Esophagus (tissue), 2 donors: ENCODE measurements around the gene OAS2. TPM values are rescaled to one million over a fixed set of nuclear protein-coding genes. Genes with fewer than 3 reads are reported as not detected.

Experiments
- H3K27ac ChIP-seq, 2 donors: one replicate each; pipeline ENCODE4 v1.5.1; 2013; ENCODE audit warnings: low read depth in 2 of 2, mild to moderate bottlenecking in 2 of 2, inconsistent platforms in 1 of 2, low read length in 1 of 2, moderate library complexity in 1 of 2
- H3K27me3 ChIP-seq, 2 donors: one replicate each; pipeline ENCODE4 v1.6.1; 2013; ENCODE audit warnings: low read length in 2 of 2, control low read depth in 1 of 2, mild to moderate bottlenecking in 1 of 2; ENCODE audit not compliant: insufficient read depth in 2 of 2, control insufficient read depth in 1 of 2
- H3K36me3 ChIP-seq, 2 donors: one replicate each; pipeline ENCODE4 v1.6.1; 2013; ENCODE audit warnings: low read length in 1 of 2; ENCODE audit not compliant: control insufficient read depth in 2 of 2, insufficient read depth in 2 of 2
- H3K4me1 ChIP-seq, 2 donors: one replicate each; pipeline ENCODE4 v1.6.1; 2013; ENCODE audit warnings: low read length in 1 of 2; ENCODE audit not compliant: control insufficient read depth in 2 of 2, insufficient read depth in 2 of 2
- H3K4me3 ChIP-seq, 2 donors: one replicate each; pipeline ENCODE4 v1.5.1; 2013; ENCODE audit warnings: low read length in 2 of 2, mild to moderate bottlenecking in 2 of 2, low read depth in 1 of 2, moderate library complexity in 1 of 2
- H3K9me3 ChIP-seq, 2 donors: one replicate each; pipeline ENCODE4 v1.6.1; 2013; ENCODE audit warnings: mild to moderate bottlenecking in 2 of 2, low read depth in 1 of 2, low read length in 1 of 2, moderate library complexity in 1 of 2; ENCODE audit not compliant: control insufficient read depth in 2 of 2, insufficient read depth in 1 of 2
- WGBS, 2 donors: extraction: QIAGEN DNeasy Blood & Tissue Kit; methylation state at CpG; one replicate each; pipeline ENCODE4 v1.1.7; 2013; 5-methylcytosine and 5-hydroxymethylcytosine counted together
- polyA plus RNA-seq, 2 donors: library from polyadenylated mRNA; stranded (reverse); fragments of 200-250 nt; gene quantifications; one replicate each; pipeline ENCODE4 v1.2.3, GENCODE V29; 2013
- donor health status: healthy with polysubstance abuse.
- donor health status: Bipolar disorder and iron deficiency.

OAS2 gene
- polyA plus RNA-seq, 2 donors, result 6.6 to 10.8 TPM

- Histone ChIP-seq H3K36me3 (peaks cover 0 to 5% of the 10 kb centered on the region in 2 donors), H3K4me3 (peak within 1 kb of the TSS; percentile 82 to 86), H3K9me3 (no peaks in the 10 kb centered on the region), H3K4me1 (peaks cover 4 to 8% of the 10 kb centered on the region in 2 donors), H3K27me3 (no peaks in the 10 kb centered on the region), H3K27ac (peak within 1 kb of the TSS; percentile 97)
- WGBS, 2 donors, result 6 to 7% methylated on average over 50 of the region's 50 CpGs
These were observed 40.3 kb upstream of the OAS2 start, which contains the start of gene OAS3 for GRCh38 chr12:112937741-112938719. Gene OAS3, plus strand, starts transcription at chr12:112938474. Its CDS starts 57 bp downstream, at chr12:112938531.

DNA sequence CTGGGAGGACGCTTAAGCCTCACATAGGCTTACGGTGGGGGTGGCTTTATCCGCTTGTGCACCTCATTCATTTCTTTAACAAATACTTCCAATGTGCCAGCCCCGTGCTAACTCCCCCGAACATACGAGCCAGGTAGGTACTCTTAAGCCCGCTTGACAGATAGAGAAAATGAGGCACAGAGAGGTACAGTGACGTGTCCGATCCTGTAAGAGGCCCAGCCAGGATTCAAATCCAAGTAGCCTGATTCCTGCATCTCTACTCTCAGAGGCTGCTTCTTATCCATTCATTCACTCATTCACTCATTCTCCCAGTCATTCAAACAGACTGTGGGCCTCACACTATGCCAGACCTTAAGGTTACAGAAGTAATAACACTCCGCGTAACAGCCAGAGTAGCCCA, 39.6 kb upstream of the OAS2 start:
- peak overlapping the region; percentile 82 to 86 for H3K4me3 ChIP-seq
- peaks cover 0 to 5% of the 10 kb centered on the region in 2 donors for H3K36me3 ChIP-seq
- WGBS, 2 donors, result 13 to 15% methylated on average over 11 of the region's 11 CpGs
- peak overlapping the region; percentile 97 for H3K27ac ChIP-seq
- H3K27me3 ChIP-seq, result no peaks in the 10 kb centered on the region
- H3K4me1 ChIP-seq, result peaks cover 4 to 8% of the 10 kb centered on the region in 2 donors
- H3K9me3 ChIP-seq, result no peaks in the 10 kb centered on the region

- H3K27me3 ChIP-seq, result no peaks in the 10 kb centered on the region
- WGBS, 2 donors, result 35% methylated on average over 7 of the region's 7 CpGs
- no peaks in the 10 kb centered on the region for H3K9me3 ChIP-seq
- H3K4me1 ChIP-seq, result peaks cover 4 to 8% of the 10 kb centered on the region in 2 donors
- H3K27ac ChIP-seq, result no peak overlapping the region
- peak overlapping the region; percentile 18 to 22 for H3K4me3 ChIP-seq
- H3K36me3 ChIP-seq, result peaks cover 0 to 8% of the 10 kb centered on the region in 2 donors
These were observed 38.4 kb upstream of the OAS2 start for GRCh38 chr12:112939761-112940381.

DNA sequence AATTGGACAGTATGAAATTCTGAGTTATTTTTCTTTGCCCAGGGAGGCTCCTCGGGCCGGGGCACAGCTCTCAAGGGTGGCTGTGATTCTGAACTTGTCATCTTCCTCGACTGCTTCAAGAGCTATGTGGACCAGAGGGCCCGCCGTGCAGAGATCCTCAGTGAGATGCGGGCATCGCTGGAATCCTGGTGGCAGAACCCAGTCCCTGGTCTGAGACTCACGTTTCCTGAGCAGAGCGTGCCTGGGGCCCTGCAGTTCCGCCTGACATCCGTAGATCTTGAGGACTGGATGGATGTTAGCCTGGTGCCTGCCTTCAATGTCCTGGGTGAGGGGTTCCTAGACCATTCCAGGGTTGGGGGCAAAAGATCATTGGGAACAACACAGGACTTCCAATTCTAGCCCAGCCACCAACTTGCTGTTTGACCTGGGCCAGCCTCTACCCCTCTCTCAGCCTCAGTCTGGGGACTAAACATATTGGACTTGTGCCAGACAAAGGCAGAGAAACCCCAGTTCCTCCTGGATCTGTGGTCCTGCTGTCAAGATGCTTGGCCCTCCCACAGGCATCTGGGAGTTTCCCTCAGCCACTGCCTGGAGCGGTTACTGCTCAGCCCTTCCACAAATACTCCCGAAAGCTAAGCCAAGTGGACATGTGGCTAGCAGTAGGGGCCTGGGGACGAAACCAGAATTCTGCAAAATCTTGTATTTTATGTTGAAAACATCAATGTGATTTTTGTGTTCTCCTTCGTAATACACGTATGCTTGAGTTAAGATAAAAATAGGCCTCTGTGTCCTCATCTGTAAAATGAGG, 36.6 kb upstream of the OAS2 start:
- no peaks in the 10 kb centered on the region for H3K9me3 ChIP-seq
- peaks cover 0 to 11% of the 10 kb centered on the region in 2 donors for H3K36me3 ChIP-seq
- H3K4me1 ChIP-seq, result peaks cover 4 to 8% of the 10 kb centered on the region in 2 donors
- H3K27ac ChIP-seq, result no peak overlapping the region
- no peak overlapping the region for H3K4me3 ChIP-seq
- H3K27me3 ChIP-seq, result no peaks in the 10 kb centered on the region
- 92 to 93% methylated on average over 16 of the region's 16 CpGs for WGBS, 2 donors

DNA sequence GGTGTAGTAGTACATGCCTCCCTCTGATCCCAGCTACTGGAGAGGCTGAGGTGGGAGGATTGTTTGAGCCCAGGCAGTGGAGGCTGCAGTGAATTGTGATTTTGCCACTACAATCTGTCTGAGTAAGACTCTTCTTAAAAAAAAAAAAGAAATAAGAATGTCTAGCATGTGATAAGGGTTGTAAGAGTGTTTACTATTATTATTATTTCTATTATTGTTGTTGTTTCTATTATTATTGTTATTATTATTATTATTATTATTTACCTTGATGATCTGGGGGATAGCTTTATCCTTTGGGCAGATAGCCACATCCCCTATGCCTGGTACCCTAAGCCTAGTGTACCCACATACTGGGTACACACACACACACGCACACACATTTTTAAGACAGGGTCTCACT, 35.7 kb upstream of the OAS2 start:
- Histone ChIP-seq H3K4me1 (peaks cover 4 to 8% of the 10 kb centered on the region in 2 donors), H3K27ac (no peak overlapping the region), H3K9me3 (no peaks in the 10 kb centered on the region), H3K4me3 (no peak overlapping the region), H3K36me3 (peaks cover 0 to 12% of the 10 kb centered on the region in 2 donors), H3K27me3 (no peaks in the 10 kb centered on the region)
- 96 to 97% methylated on average over 1 of the region's 1 CpG for WGBS, 2 donors

GRCh38 chr12:112944024-112944690, 34.2 kb upstream of the OAS2 start:
- 94 to 96% methylated on average over 15 of the region's 15 CpGs for WGBS, 2 donors
- Histone ChIP-seq H3K36me3 (peaks cover 5 to 24% of the 10 kb centered on the region in 2 donors), H3K27ac (no peak overlapping the region), H3K27me3 (no peaks in the 10 kb centered on the region), H3K9me3 (no peaks in the 10 kb centered on the region), H3K4me1 (peaks cover 2 to 8% of the 10 kb centered on the region in 2 donors), H3K4me3 (no peak overlapping the region)

DNA sequence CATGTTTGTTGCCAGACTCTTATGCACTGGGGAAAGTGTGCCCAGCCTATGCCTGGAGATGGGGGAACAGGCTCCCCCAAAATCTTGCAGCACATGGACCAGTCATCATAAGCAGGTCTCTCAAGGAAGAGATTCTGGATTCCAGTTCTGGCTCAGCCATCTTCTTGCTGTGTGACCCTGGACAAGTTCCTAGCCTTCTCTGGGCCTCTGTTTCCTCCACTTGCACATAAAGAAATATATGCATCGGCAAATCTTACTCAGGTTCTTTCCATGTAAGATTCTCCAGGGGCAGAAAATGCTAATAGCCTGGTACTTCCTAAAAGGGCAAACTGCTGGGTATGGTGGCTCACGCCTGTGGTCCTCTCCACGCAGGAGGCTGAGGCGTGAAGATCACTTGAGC, 32.8 kb upstream of the OAS2 start:
- H3K9me3 ChIP-seq, result no peaks in the 10 kb centered on the region
- no peaks in the 10 kb centered on the region for H3K4me1 ChIP-seq
- H3K27ac ChIP-seq, result no peak overlapping the region
- WGBS, 2 donors, result 97% methylated on average over 4 of the region's 4 CpGs
- H3K4me3 ChIP-seq, result no peak overlapping the region
- peaks cover 5 to 28% of the 10 kb centered on the region in 2 donors for H3K36me3 ChIP-seq
- H3K27me3 ChIP-seq, result no peaks in the 10 kb centered on the region

- Histone ChIP-seq H3K4me3 (no peak overlapping the region), H3K4me1 (no peaks in the 10 kb centered on the region), H3K27ac (no peak overlapping the region), H3K9me3 (no peaks in the 10 kb centered on the region), H3K36me3 (peaks cover 5 to 32% of the 10 kb centered on the region in 2 donors), H3K27me3 (no peaks in the 10 kb centered on the region)
- whole genome bisulfite sequencing, 2 donors, result 88 to 91% methylated on average over 14 of the region's 14 CpGs
These were observed 31.9 kb upstream of the OAS2 start for GRCh38 chr12:112946236-112947000.
